Hematopoietic multipotent progenitor cell treated with erythropoietin and hydrocortisone succinate and interleukin-3 and kit ligand, for 17 days (in vitro differentiated cells): ENCODE results near the gene KLHL21.
"Not testable (repeated sequence)": the region's sequence is repeated elsewhere in the genome, so short reads cannot be mapped to it uniquely, and the experiment has no call there.

ENCODE experiments used
- DNase-seq: peaks from one replicate; pipeline ENCODE4 v3.0.0-alpha.2; 2015; ENCODE audit warnings: low spot score

The KLHL21 gene

GRCh38 chr1:6602669-6603237 lies at the start of gene KLHL21:
KLHL21 (minus strand) TSS chr1:6602869; CDS start chr1:6602817, 52 bp downstream.
- peak; percentile 95 for DNase-seq

- no peak for DNase-seq
Observed at GRCh38 chr1:6651909-6652308, 49.2 kb upstream of the KLHL21 start.

- DNase-seq = no peak
Observed at GRCh38 chr1:6648556-6648955, 45.9 kb upstream of the KLHL21 start.

GRCh38 chr1:6646499-6647148 lies 44.0 kb upstream of the KLHL21 start:
- DNase-seq = peak; percentile 73

- DNase-seq = no peak
Observed at GRCh38 chr1:6645018-6645417, 42.3 kb upstream of the KLHL21 start.

- DNase-seq = not testable (repeated sequence)
Observed at GRCh38 chr1:6640867-6641266, 38.2 kb upstream of the KLHL21 start.

GRCh38 chr1:6638226-6638625 lies 35.6 kb upstream of the KLHL21 start:
- DNase-seq = no peak

- no peak for DNase-seq
Observed at GRCh38 chr1:6637770-6638169, 35.1 kb upstream of the KLHL21 start.

GRCh38 chr1:6636778-6637177 lies 34.1 kb upstream of the KLHL21 start:
- not testable (repeated sequence) for DNase-seq

- DNase-seq = no peak
Observed at GRCh38 chr1:6635910-6636760, 33.5 kb upstream of the KLHL21 start.

- DNase-seq = no peak
Observed at GRCh38 chr1:6635161-6635909, 32.7 kb upstream of the KLHL21 start.

GRCh38 chr1:6634371-6635052 lies 31.8 kb upstream of the KLHL21 start:
- DNase-seq = peak; percentile 77

- DNase-seq = no peak
Observed at GRCh38 chr1:6632588-6633514, 30.2 kb upstream of the KLHL21 start.

GRCh38 chr1:6631058-6631457 lies 28.4 kb upstream of the KLHL21 start:
- DNase-seq = no peak

GRCh38 chr1:6630027-6630426 lies 27.4 kb upstream of the KLHL21 start:
- no peak for DNase-seq

- no peak for DNase-seq
Observed at GRCh38 chr1:6628971-6629479, 26.4 kb upstream of the KLHL21 start.

GRCh38 chr1:6627841-6628545 lies 25.3 kb upstream of the KLHL21 start:
- DNase-seq = no peak

GRCh38 chr1:6627031-6627430 lies 24.4 kb upstream of the KLHL21 start:
- no peak for DNase-seq

- peak; percentile 44 for DNase-seq
Observed at GRCh38 chr1:6625584-6626149, 23.0 kb upstream of the KLHL21 start.
